Fibroblast of villous mesenchyme (primary cell): ENCODE results near the gene NOL3. TPM values are rescaled to one million over a fixed set of nuclear protein-coding genes. Genes with fewer than 3 reads are reported as not detected.

Experiments used
- DNase-seq: peaks from one replicate; pipeline ENCODE4 v3.0.0-alpha.2; 2010; ENCODE audit warnings: low read depth
- H3K4me3 ChIP-seq: 2 replicates; pipeline ENCODE4 v1.5.1; 2011; ENCODE audit warnings: low read depth, mild to moderate bottlenecking, low read length
- CTCF ChIP-seq: IDR thresholded peaks from 2 replicates; pipeline ENCODE4 v1.5.1; 2012; ENCODE audit warnings: low read depth, mild to moderate bottlenecking, low read length; ENCODE audit not compliant: insufficient read depth
- small RNA-seq: library from RNA; depleted of rRNA; stranded (forward); fragments of <200 nt; gene quantifications from one replicate; pipeline ENCODE3, GENCODE V24; 2012
- total RNA-seq: library from RNA; depleted of rRNA; stranded (reverse); fragments of >200 nt; gene quantifications from 2 replicates; pipeline ENCODE4 v1.2.3, GENCODE V29; 2012

NOL3 gene
- total RNA-seq, 1 donor: 11.7 TPM

- no peak overlapping the region for H3K4me3 ChIP-seq
- TF ChIP-seq CTCF: no peak
- DNase-seq: no peak
Observed at GRCh38 chr16:67223992-67224391, 53.7 kb downstream of the NOL3 start.

Small RNA genes within 50 kb of the gene (small RNA-seq; reads per million reads assigned to genes)
- gene MIR328: 3.1 reads per million, percentile 69 among the genes with 10 or more reads in this experiment

Other genes with a start within 250 kb of the NOL3 start
- gene RRAD, start 245.0 kb upstream of the NOL3 start, total RNA-seq: 12.5 and 15.1 TPM in 2 replicates
- 133 and 136 TPM in 2 replicates for gene CIAO2B, start 236.1 kb upstream of the NOL3 start, total RNA-seq
- gene CES2, start 235.0 kb upstream of the NOL3 start, total RNA-seq: 38.9 and 41.9 TPM in 2 replicates
- gene CES3, start 209.3 kb upstream of the NOL3 start, total RNA-seq: 0.32 TPM in 1 of 2 replicates, not detected in the other
- 1.9 and 4.3 TPM in 2 replicates for gene CES4A, start 181.9 kb upstream of the NOL3 start, total RNA-seq
- 71.8 and 91.5 TPM in 2 replicates for gene CBFB, start 141.4 kb upstream of the NOL3 start, total RNA-seq
- gene PHAF1, start 60.6 kb upstream of the NOL3 start, total RNA-seq: 12.9 and 16.0 TPM in 2 replicates
- gene B3GNT9, start 19.5 kb upstream of the NOL3 start, total RNA-seq: 41.9 and 46.4 TPM in 2 replicates
- gene TRADD, start 10.6 kb upstream of the NOL3 start, total RNA-seq: 12.5 and 18.4 TPM in 2 replicates
- 8.6 and 10.6 TPM in 2 replicates for gene FBXL8, start 10.6 kb upstream of the NOL3 start, total RNA-seq
- 2.6 and 3.0 TPM in 2 replicates for gene HSF4, start 5.8 kb upstream of the NOL3 start, total RNA-seq
- gene MATCAP1, start 13.4 kb downstream of the NOL3 start, total RNA-seq: 9.3 and 9.9 TPM in 2 replicates
- gene EXOC3L1, start 19.6 kb downstream of the NOL3 start, total RNA-seq: not detected in 2 replicates
- gene E2F4, start 21.6 kb downstream of the NOL3 start, total RNA-seq: 64.1 and 75.1 TPM in 2 replicates
- gene ELMO3, start 28.6 kb downstream of the NOL3 start, total RNA-seq: 0.43 and 0.64 TPM in 2 replicates
- 25.5 and 29.0 TPM in 2 replicates for gene TMEM208, start 56.6 kb downstream of the NOL3 start, total RNA-seq
- gene FHOD1, start 76.9 kb downstream of the NOL3 start, total RNA-seq: 22.9 and 24.2 TPM in 2 replicates
- gene SLC9A5, start 78.4 kb downstream of the NOL3 start, total RNA-seq: 1.9 and 2.2 TPM in 2 replicates
- 18.1 and 19.6 TPM in 2 replicates for gene PLEKHG4, start 109.0 kb downstream of the NOL3 start, total RNA-seq
- under 0.01 TPM in 1 of 2 replicates, not detected in the other for gene KCTD19, start 156.2 kb downstream of the NOL3 start, total RNA-seq
- not detected in 2 replicates for gene LRRC36, start 156.3 kb downstream of the NOL3 start, total RNA-seq
- 0.86 and 0.97 TPM in 2 replicates for gene TPPP3, start 223.0 kb downstream of the NOL3 start, total RNA-seq
- 5.2 and 8.1 TPM in 2 replicates for gene ZDHHC1, start 245.9 kb downstream of the NOL3 start, total RNA-seq